ENCODE data around the gene GRB7.

GRB7 gene

DNA sequence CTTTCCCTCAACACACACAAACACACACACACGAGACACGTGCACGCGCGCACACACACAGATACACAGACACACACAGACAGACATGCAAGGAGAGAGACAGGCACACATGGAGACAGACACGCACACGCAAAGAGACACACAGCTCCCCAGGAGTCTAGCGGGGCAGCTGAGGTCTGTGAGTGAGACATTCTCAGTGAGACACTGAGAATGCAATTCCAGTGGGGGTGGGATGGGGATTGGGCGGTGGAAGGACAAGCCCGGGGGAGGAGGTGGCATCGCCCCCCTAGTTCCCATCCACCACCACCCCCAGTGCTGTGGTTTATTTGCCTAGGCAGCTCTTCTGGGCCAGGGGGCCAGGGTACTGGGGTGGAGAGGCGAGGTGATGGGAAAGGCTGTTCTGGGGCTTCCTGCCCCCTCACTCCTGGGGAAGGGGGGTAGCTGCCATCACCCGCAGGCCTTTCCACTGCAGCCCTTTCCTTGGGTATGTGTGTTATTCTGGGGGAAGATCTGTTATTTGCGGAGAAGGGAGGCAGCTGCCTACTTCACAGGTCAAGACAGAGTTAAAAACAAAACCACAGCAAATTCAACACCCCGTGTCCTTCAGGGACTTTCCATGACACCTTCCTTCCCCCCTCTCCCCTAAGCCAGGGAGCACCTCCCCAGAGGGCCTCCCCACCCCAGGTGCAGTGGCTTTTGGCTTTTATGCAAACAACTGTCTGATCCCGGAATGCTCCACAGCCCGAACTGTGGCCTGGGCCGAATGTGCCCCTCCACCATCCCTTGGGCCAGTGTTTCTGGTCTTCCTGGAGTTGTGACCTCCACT lies 18.0 kb downstream of the GRB7 start:
- TF ChIP-seq, protein P1, sequence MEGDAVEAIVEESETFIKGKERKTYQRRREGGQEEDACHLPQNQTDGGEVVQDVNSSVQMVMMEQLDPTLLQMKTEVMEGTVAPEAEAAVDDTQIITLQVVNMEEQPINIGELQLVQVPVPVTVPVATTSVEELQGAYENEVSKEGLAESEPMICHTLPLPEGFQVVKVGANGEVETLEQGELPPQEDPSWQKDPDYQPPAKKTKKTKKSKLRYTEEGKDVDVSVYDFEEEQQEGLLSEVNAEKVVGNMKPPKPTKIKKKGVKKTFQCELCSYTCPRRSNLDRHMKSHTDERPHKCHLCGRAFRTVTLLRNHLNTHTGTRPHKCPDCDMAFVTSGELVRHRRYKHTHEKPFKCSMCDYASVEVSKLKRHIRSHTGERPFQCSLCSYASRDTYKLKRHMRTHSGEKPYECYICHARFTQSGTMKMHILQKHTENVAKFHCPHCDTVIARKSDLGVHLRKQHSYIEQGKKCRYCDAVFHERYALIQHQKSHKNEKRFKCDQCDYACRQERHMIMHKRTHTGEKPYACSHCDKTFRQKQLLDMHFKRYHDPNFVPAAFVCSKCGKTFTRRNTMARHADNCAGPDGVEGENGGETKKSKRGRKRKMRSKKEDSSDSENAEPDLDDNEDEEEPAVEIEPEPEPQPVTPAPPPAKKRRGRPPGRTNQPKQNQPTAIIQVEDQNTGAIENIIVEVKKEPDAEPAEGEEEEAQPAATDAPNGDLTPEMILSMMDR (IDR thresholded peaks at IDR 0.05; ENCODE audit: extremely low read depth, insufficient read depth, missing control alignments): no peak
- in situ Hi-C loops (cut with MboI; ENCODE audit: low pct_unique_long_range_greater_than_20kb, low sequenced_read_pairs, unreplicated experiment): loop anchor here (10.0 kb wide), 1 partner anchor 131 kb away; the partner anchor contains the start of gene PPP1R1B
- DNase-seq (ENCODE audit: low spot score): peak; percentile 84

DNA sequence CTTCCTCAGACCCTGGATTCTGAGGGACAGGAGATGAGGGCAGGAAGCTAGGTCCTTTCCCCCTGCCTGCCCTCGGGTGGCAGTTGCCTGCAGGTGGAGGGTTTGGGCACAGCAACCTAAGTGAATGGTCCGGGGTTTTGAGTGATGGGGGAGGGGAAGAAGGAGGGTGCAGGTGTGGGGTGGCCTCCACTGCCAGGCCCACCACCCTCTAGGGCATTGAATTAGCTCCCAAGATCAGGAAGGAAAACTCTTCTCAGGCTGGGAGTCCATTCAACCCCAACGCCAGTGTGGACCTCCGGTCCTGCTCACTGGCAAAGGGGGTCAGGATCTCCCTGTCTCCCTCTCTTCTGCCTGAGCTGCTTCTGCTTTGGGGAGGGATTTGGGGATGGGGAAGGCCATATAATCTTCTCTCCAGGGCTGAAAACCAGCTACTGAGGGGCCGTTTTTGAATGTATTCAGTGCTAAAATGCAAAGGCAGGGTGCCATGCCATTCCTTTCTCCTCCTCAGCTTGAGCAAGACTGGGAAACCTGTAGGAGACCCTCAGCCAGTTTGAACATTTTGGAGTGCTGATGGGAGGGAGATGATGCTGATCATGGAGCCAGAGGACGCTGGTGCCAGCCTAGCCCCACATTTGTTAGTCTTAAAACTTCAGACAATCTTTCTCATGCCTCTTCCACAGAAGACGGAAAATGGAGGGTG lies 18.8 kb downstream of the GRB7 start:
- no peak for DNase-seq (ENCODE audit: low spot score)
- TF ChIP-seq, protein P1 (IDR thresholded peaks at IDR 0.05; ENCODE audit: extremely low read depth, insufficient read depth, missing control alignments): no peak
- in situ Hi-C loops (cut with MboI; ENCODE audit: low pct_unique_long_range_greater_than_20kb, low sequenced_read_pairs, unreplicated experiment): loop anchor here (10.0 kb wide), 1 partner anchor 132 kb away; the partner anchor contains the start of gene PPP1R1B

DNA sequence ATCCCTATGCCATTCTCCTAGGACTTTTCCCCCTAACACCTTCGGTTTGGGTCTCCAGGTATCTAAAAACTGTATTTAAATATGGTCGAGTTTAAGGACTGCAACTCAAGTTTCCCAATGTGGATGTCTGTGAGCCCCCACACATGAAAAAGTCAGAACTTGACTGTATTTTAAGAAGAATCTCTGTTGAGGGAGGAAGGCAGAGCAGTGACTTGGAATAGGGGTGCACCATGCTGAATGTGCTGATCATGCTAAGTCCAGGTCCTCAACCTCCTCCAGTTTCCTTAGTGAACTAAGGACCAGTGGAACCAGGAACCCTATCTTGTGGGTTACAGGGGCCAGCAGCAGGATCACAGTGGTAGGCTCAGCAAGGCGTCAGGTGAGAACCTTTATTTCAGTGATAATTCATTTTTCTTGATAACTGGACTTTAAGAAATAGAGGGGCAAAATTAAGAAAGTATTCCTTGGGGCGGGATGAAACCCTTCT lies 19.5 kb downstream of the GRB7 start:
- no peak for DNase-seq (ENCODE audit: low spot score)
- in situ Hi-C loops (cut with MboI; ENCODE audit: low pct_unique_long_range_greater_than_20kb, low sequenced_read_pairs, unreplicated experiment): loop anchor here (10.0 kb wide), 1 partner anchor 132 kb away; the partner anchor contains the start of gene PPP1R1B
- TF ChIP-seq, protein P1 (IDR thresholded peaks at IDR 0.05; ENCODE audit: extremely low read depth, insufficient read depth, missing control alignments): no peak

DNA sequence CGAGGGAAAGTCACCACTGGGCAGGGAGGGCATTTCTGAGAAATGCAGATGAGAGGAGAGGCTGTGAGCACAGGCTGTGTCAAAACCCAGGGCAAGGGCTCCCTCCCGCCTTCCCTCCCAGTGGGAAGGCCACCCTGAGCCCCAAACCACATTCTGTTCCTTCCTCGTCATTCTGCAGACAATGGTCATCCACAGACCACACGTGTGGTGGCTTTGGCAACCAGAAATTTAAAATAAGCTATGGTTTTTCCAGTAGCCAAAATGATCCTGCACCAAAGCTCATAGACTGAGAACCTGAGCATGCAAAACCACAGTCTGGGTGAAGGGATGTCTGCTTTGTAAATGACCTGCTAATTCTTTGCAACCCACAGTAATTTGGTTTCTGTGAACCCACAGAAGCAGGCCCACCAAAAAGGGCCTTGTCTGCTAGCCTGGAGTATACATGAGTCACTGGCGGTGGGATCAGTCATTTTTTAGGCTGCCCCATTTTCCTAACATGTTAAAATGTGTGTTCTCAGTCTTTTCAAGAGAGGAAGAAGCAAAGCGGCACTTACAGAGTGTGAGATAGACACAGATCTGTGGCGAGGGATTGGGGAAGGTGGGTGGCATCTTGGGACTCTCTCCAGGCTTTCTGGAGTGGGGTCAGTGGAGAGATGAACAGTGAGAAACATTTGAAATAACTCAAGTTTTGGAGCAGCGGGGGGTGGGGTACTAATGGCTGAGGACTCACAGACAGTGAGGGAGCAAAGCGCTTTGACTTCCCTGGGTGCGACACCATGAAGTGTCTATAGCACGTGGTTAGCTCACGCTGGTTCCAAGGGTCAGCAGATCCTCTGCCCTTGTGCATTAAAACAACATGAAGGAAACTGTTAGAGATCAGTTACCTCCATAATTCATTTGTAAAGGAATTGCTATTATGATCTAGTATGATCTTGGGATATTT lies 20.5 kb downstream of the GRB7 start:
- peak; percentile 58 for DNase-seq (ENCODE audit: low spot score)
- TF ChIP-seq, protein P1 (IDR thresholded peaks at IDR 0.05; ENCODE audit: extremely low read depth, insufficient read depth, missing control alignments): no peak
- in situ Hi-C loops (cut with MboI; ENCODE audit: low pct_unique_long_range_greater_than_20kb, low sequenced_read_pairs, unreplicated experiment): loop anchor here (10.0 kb wide), 1 partner anchor 133 kb away; the partner anchor contains the start of gene PPP1R1B

DNA sequence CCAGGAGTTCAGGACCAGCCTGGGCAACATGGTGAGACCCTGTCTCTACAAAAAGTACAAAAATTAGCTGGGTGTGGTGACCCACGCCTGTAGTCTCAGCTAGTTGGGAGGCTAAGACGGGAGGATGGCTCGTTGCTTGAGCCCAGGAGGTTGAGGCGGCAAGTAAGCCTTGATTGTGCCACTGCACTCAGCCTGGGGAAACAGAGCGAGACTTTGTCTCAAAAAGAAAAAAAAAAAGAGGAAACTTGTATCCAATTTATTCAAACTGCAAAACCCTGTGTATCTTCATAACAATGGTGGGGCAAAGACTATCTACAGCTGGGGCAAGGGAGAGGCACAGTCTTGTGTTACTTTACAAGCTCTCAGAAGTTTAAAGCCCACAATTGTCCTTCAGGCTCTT lies 21.5 kb downstream of the GRB7 start:
- in situ Hi-C loops (cut with MboI; ENCODE audit: low pct_unique_long_range_greater_than_20kb, low sequenced_read_pairs, unreplicated experiment): loop anchor here (10.0 kb wide), 1 partner anchor 134 kb away; the partner anchor contains the start of gene PPP1R1B
- no peak for DNase-seq (ENCODE audit: low spot score)
- TF ChIP-seq, protein P1 (IDR thresholded peaks at IDR 0.05; ENCODE audit: extremely low read depth, insufficient read depth, missing control alignments): no peak
